Measurements from ENCODE around the gene PLEKHG7. TPM values are rescaled to one million over a fixed set of nuclear protein-coding genes. Genes with fewer than 3 reads are reported as not detected.
"Not testable (repeated sequence)": the region's sequence is repeated elsewhere in the genome, so short reads cannot be mapped to it uniquely, and the experiment has no call there.

Gene PLEKHG7
- total and polyA plus RNA-seq, 8 donors, result 0.13 to 0.92 (median 0.60) TPM

DNA sequence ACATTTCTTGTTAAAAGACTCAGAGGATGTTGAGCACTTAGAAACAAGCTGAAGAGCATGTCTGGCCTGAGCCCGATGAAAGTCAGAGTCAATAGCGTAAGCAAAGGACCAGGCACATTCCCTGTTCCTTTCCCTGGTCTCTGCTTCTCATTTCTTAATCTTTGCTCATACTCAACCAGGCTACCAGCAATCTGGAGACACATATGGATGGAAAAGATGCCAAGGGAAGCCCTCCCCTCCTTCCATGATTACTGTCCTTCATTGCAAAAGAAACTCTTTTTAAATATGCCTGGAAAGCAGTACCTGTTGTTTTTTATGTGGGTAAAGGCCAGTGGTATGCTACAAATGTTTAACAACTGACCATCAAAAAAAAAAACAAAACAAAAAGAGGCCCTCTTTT lies 44.2 kb upstream of the PLEKHG7 start:
- TF ChIP-seq, protein P1, sequence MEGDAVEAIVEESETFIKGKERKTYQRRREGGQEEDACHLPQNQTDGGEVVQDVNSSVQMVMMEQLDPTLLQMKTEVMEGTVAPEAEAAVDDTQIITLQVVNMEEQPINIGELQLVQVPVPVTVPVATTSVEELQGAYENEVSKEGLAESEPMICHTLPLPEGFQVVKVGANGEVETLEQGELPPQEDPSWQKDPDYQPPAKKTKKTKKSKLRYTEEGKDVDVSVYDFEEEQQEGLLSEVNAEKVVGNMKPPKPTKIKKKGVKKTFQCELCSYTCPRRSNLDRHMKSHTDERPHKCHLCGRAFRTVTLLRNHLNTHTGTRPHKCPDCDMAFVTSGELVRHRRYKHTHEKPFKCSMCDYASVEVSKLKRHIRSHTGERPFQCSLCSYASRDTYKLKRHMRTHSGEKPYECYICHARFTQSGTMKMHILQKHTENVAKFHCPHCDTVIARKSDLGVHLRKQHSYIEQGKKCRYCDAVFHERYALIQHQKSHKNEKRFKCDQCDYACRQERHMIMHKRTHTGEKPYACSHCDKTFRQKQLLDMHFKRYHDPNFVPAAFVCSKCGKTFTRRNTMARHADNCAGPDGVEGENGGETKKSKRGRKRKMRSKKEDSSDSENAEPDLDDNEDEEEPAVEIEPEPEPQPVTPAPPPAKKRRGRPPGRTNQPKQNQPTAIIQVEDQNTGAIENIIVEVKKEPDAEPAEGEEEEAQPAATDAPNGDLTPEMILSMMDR (IDR thresholded peaks at IDR 0.05), result no peak
- Histone ChIP-seq H3K9me3 (no peaks in the 10 kb centered on the region), H3K36me3 (no peaks in the 10 kb centered on the region), H3K4me1 (no peaks in the 10 kb centered on the region), H3K27ac (no peak overlapping the region), H3K4me3 (no peak overlapping the region), H3K27me3 (no peaks in the 10 kb centered on the region)
- intact Hi-C loops (cut with DNase I), result no loop called here
- no peak for ATAC-seq
- no peak for DNase-seq
- no peak for FAIRE-seq
- 96 to 98% methylated on average over 2 of the region's 2 CpGs for WGBS, 2 donors

DNA sequence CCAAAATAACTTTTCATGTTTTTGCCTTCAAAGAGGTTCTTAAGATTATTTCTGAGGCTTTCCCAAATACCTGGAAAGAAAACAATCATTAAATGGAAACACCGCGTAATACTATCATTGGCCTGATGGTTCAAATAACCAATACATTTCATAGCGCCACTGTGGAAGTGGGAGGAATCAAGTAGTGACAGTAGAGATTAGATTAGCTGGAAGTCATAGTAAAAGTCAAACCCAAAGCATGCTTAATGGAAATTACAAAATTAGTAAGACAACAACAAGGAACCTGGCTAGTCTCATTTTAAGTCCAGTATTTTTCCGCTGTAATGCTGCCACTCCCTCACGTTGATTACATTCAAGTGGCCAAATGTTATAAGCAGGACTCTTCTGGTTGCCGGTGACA lies 41.5 kb upstream of the PLEKHG7 start:
- DNase-seq (no peak), ATAC-seq (no peak), FAIRE-seq (no peak)
- no peaks in the 10 kb centered on the region for H3K27me3 ChIP-seq
- WGBS, 2 donors, result 71 to 81% methylated on average over 6 of the region's 6 CpGs
- H3K36me3 ChIP-seq, result no peaks in the 10 kb centered on the region
- TF ChIP-seq, protein P1 (IDR thresholded peaks at IDR 0.05), result no peak
- intact Hi-C loops (cut with DNase I), result no loop called here
- H3K4me3 ChIP-seq, result no peak overlapping the region
- H3K4me1 ChIP-seq, result no peaks in the 10 kb centered on the region
- H3K27ac ChIP-seq, result no peak overlapping the region
- H3K9me3 ChIP-seq, result no peaks in the 10 kb centered on the region

DNA sequence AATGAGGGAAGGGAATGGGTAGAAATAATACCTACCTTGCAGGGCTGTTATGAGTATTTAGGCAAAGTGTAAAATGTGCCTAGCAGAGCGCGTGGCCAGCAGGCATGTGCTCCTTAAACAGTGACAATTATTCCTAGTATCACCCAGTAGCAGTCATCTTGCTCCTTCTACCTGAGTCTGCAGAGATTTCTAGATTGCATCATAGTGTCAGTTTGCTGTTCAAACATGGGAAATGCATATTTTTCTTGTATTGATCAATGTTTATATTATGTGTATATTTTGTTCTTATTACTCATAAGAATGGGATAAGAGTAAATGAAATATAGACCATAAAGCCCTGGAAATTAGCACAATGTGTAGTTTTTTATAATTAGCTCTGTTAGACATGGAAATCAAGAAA lies 37.3 kb upstream of the PLEKHG7 start:
- intact Hi-C loops (cut with DNase I), result no loop called here
- Histone ChIP-seq H3K27me3 (no peaks in the 10 kb centered on the region), H3K4me3 (no peak overlapping the region), H3K36me3 (no peaks in the 10 kb centered on the region), H3K4me1 (no peaks in the 10 kb centered on the region), H3K27ac (no peak overlapping the region), H3K9me3 (no peaks in the 10 kb centered on the region)
- TF ChIP-seq, protein P1 (IDR thresholded peaks at IDR 0.05), result no peak
- 98 to 100% methylated on average over 2 of the region's 2 CpGs for WGBS, 2 donors
- ATAC-seq, result no peak
- no peak for FAIRE-seq
- DNase-seq, result no peak

DNA sequence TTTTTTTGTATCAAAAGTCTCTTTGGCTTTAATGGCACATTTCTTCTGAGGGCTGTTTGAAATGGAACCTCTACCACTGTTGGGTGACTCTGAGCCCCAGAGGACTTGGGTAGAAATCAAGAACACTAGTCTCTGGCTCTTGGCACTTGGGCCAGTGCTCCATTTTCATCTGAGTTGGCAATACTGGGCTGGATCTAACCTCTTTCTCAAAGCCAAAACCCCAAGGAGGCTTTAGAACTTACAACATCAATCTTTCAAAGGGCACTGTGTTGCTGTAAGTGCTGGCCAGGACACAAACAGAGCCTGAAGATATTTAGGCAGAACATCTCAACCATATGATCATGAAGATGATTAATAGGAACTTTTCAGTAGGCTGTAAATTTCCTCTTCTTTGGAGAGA lies 34.0 kb upstream of the PLEKHG7 start:
- no peak overlapping the region for H3K27ac ChIP-seq
- no peaks in the 10 kb centered on the region for H3K9me3 ChIP-seq
- H3K27me3 ChIP-seq, result no peaks in the 10 kb centered on the region
- no peaks in the 10 kb centered on the region for H3K4me1 ChIP-seq
- DNase-seq, result no peak
- intact Hi-C loops (cut with DNase I), result no loop called here
- FAIRE-seq, result no peak
- TF ChIP-seq, protein P1 (IDR thresholded peaks at IDR 0.05), result no peak
- no peak overlapping the region for H3K4me3 ChIP-seq
- ATAC-seq, result no peak
- no peaks in the 10 kb centered on the region for H3K36me3 ChIP-seq

DNA sequence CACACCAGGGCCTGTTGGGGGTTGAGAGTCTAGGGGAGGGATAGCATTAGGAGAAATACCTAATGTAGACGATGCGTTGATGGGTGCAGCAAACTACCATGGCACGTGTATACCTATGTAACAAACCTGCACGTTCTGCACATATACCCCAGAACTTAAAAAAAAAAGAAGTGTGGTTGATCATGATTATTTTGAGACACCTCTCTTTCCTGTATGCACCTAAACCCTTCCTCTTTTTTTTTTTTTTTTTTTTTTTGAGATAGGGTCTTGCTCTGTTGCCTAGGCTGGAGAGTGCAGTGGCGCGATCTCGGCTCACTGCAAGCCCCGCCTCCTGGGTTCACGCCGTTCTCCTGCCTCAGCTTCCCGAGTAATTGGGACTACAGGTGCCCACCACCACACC lies 31.3 kb upstream of the PLEKHG7 start:
- ATAC-seq; H3K36me3 ChIP-seq; DNase-seq; intact Hi-C loops (cut with DNase I); H3K27ac ChIP-seq; FAIRE-seq; H3K4me1 ChIP-seq; H3K27me3 ChIP-seq; H3K9me3 ChIP-seq; H3K4me3 ChIP-seq: not testable (repeated sequence)
- 87 to 94% methylated on average over 11 of the region's 11 CpGs for WGBS, 2 donors

DNA sequence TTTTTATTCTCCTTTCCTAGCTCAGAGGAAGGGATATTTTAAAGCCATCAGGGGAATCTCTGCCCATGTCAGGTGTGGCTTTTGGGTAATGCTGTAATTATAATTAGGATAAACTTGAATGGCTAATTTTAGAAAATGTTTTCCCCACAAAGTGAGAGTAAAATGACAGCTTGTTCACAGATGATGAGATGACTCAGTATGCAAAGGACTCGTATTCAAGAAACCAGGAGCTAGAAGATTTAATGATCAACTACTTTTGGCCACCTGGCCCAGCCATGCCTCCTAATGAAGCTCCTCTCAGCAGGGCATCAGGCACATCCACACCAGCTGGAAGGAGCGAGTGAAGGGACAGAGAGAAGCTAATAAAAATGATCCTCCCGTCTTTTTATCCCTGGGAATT lies 29.0 kb upstream of the PLEKHG7 start:
- H3K36me3 ChIP-seq, result no peaks in the 10 kb centered on the region
- no peaks in the 10 kb centered on the region for H3K9me3 ChIP-seq
- no peaks in the 10 kb centered on the region for H3K4me1 ChIP-seq
- H3K27me3 ChIP-seq, result no peaks in the 10 kb centered on the region
- no peak overlapping the region for H3K27ac ChIP-seq
- ATAC-seq (no peak), DNase-seq (no peak), FAIRE-seq (no peak)
- intact Hi-C loops (cut with DNase I), result no loop called here
- no peak overlapping the region for H3K4me3 ChIP-seq
- WGBS, 2 donors, result 90 to 93% methylated on average over 3 of the region's 3 CpGs
- TF ChIP-seq, protein P1 (IDR thresholded peaks at IDR 0.05), result no peak

All from pancreas (tissue), 10 donors.